Esophagus squamous epithelium (tissue), 4 donors: Measurements from ENCODE around the gene MFSD6L.

Source experiments
- POLR2A ChIP-seq, 4 donors: fragments of 450-650 bp; IDR thresholded peaks; one replicate each; pipeline ENCODE4 v1.6.1; 2017; ENCODE audit warnings: antibody characterized with exemption in 4 of 4, mild to moderate bottlenecking in 4 of 4, moderate library complexity in 3 of 4
- TF ChIP-seq, protein P1 (sequence below), 6 experiments: fragments of 450-650 bp in 4 of 6; fragments of 200-600 bp in 2 of 6; sonication (generic) in 2 of 6; IDR thresholded peaks; one replicate each; pipeline ENCODE4 v1.5.1; 2016 to 2019; ENCODE audit warnings: antibody characterized with exemption in 6 of 6, mild to moderate bottlenecking in 4 of 6, moderate library complexity in 4 of 6

GRCh38 chr17:8799570-8800212, 526 bp upstream of the MFSD6L start:
- TF ChIP-seq, protein P1, sequence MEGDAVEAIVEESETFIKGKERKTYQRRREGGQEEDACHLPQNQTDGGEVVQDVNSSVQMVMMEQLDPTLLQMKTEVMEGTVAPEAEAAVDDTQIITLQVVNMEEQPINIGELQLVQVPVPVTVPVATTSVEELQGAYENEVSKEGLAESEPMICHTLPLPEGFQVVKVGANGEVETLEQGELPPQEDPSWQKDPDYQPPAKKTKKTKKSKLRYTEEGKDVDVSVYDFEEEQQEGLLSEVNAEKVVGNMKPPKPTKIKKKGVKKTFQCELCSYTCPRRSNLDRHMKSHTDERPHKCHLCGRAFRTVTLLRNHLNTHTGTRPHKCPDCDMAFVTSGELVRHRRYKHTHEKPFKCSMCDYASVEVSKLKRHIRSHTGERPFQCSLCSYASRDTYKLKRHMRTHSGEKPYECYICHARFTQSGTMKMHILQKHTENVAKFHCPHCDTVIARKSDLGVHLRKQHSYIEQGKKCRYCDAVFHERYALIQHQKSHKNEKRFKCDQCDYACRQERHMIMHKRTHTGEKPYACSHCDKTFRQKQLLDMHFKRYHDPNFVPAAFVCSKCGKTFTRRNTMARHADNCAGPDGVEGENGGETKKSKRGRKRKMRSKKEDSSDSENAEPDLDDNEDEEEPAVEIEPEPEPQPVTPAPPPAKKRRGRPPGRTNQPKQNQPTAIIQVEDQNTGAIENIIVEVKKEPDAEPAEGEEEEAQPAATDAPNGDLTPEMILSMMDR (IDR thresholded peaks at IDR 0.05): no peak
- no peak for TF ChIP-seq POLR2A (IDR thresholded peaks at IDR 0.05)
